Trophoblast cell (in vitro differentiated cells and primary cell): Measurements from ENCODE around the gene ROBO1.
"Not testable (repeated sequence)": the region's sequence is repeated elsewhere in the genome, so short reads cannot be mapped to it uniquely, and the experiment has no call there.

ENCODE experiments used
- DNase-seq, 2 donors: peaks; one replicate each; pipeline ENCODE4 v3.0.0-alpha.2; 2016
- H2AFZ ChIP-seq: 2 replicates; pipeline ENCODE4 v1.6.1; 2013; ENCODE audit warnings: low read length, moderate library complexity, mild to moderate bottlenecking; ENCODE audit not compliant: insufficient read depth, poor library complexity
- H2AK5ac ChIP-seq: 2 replicates; pipeline ENCODE4 v1.6.1; 2013; ENCODE audit warnings: mild to moderate bottlenecking, low read length
- H2BK120ac ChIP-seq: 2 replicates; pipeline ENCODE4 v1.6.1; 2013; ENCODE audit warnings: low read length, mild to moderate bottlenecking, moderate library complexity; ENCODE audit not compliant: insufficient read depth, poor library complexity
- H2BK12ac ChIP-seq: 2 replicates; pipeline ENCODE4 v1.6.1; 2013; ENCODE audit warnings: mild to moderate bottlenecking, low read length, moderate library complexity
- H2BK5ac ChIP-seq: 2 replicates; pipeline ENCODE4 v1.6.1; 2013; ENCODE audit warnings: low read length, low read depth, moderate library complexity, mild to moderate bottlenecking; ENCODE audit not compliant: poor library complexity
- H3K14ac ChIP-seq: 2 replicates; pipeline ENCODE4 v1.6.1; 2013; ENCODE audit warnings: mild to moderate bottlenecking, low read length
- H3K18ac ChIP-seq: 2 replicates; pipeline ENCODE4 v1.6.1; 2013; ENCODE audit warnings: mild to moderate bottlenecking, low read length
- H3K23ac ChIP-seq: 2 replicates; pipeline ENCODE4 v1.6.1; 2013; ENCODE audit warnings: low read length
- H3K27ac ChIP-seq: 2 replicates; pipeline ENCODE4 v1.5.1; 2013; ENCODE audit warnings: low read depth, mild to moderate bottlenecking, inconsistent platforms, low read length, moderate library complexity
- H3K27me3 ChIP-seq: 2 replicates; pipeline ENCODE4 v1.6.1; 2013; ENCODE audit warnings: inconsistent platforms, mild to moderate bottlenecking, low read length, moderate library complexity; ENCODE audit not compliant: insufficient read depth
- H3K36me3 ChIP-seq, 2 experiments: 1 replicate in 1 of 2; 2 replicates in 1 of 2; pipeline ENCODE4 v1.6.1; 2013; ENCODE audit warnings: low read length in 2 of 2, mild to moderate bottlenecking in 2 of 2, moderate library complexity in 1 of 2; ENCODE audit not compliant: insufficient read depth in 2 of 2, control insufficient read depth in 1 of 2
- H3K4ac ChIP-seq: 2 replicates; pipeline ENCODE4 v1.6.1; 2013; ENCODE audit warnings: low read depth, mild to moderate bottlenecking, low read length, moderate library complexity
- H3K4me1 ChIP-seq, 2 experiments: 1 replicate in 1 of 2; 2 replicates in 1 of 2; pipeline ENCODE4 v1.6.1; 2013; ENCODE audit warnings: low read length in 2 of 2, mild to moderate bottlenecking in 2 of 2, moderate library complexity in 1 of 2; ENCODE audit not compliant: insufficient read depth in 2 of 2, control insufficient read depth in 1 of 2
- H3K4me2 ChIP-seq: 2 replicates; pipeline ENCODE4 v1.6.1; 2013; ENCODE audit warnings: inconsistent platforms, mild to moderate bottlenecking, low read length, moderate library complexity
- H3K4me3 ChIP-seq: 2 replicates; pipeline ENCODE4 v1.5.1; 2013; ENCODE audit warnings: mild to moderate bottlenecking, low read depth, low read length, inconsistent platforms
- H3K79me1 ChIP-seq: one replicate; pipeline ENCODE4 v1.6.1; 2013; ENCODE audit warnings: low read length
- H3K79me2 ChIP-seq: 2 replicates; pipeline ENCODE4 v1.6.1; 2013; ENCODE audit warnings: low read length, mild to moderate bottlenecking; ENCODE audit not compliant: control insufficient read depth, insufficient read depth, poor library complexity
- H3K9ac ChIP-seq: 2 replicates; pipeline ENCODE4 v1.6.1; 2013; ENCODE audit warnings: mild to moderate bottlenecking, low read length
- H3K9me3 ChIP-seq: 2 replicates; pipeline ENCODE4 v1.6.1; 2013; ENCODE audit warnings: low read depth, mild to moderate bottlenecking, control low read depth, inconsistent platforms, low read length; ENCODE audit not compliant: insufficient read depth
- H4K12ac ChIP-seq: 2 replicates; pipeline ENCODE4 v1.6.1; 2013; ENCODE audit warnings: low read depth, mild to moderate bottlenecking, low read length, moderate library complexity
- H4K8ac ChIP-seq: 2 replicates; pipeline ENCODE4 v1.6.1; 2013; ENCODE audit warnings: low read depth, mild to moderate bottlenecking, low read length, moderate library complexity
- H4K91ac ChIP-seq: one replicate; pipeline ENCODE4 v1.6.1; 2013; ENCODE audit warnings: low read depth, mild to moderate bottlenecking, low read length, moderate library complexity
- WGBS: extraction: QIAGEN DNeasy Blood & Tissue Kit; methylation state at CpG from one replicate; pipeline ENCODE4 v1.1.7; 2013; ENCODE audit warnings: missing lambda C conversion rate; ENCODE audit not compliant: insufficient read length, insufficient coverage; ENCODE audit errors: extremely low coverage; 5-methylcytosine and 5-hydroxymethylcytosine counted together

ROBO1 gene

GRCh38 chr3:79175870-79176269, 591.9 kb downstream of the ROBO1 start:
- no peak overlapping the region for H2AK5ac ChIP-seq
- no peak overlapping the region for H2BK12ac ChIP-seq
- H3K27me3 ChIP-seq: no peaks in the 10 kb centered on the region
- H3K4me1 ChIP-seq: no peaks in the 10 kb centered on the region
- no peak overlapping the region for H2BK5ac ChIP-seq
- H4K12ac ChIP-seq: no peak overlapping the region
- H3K14ac ChIP-seq: no peak overlapping the region
- no peak overlapping the region for H3K9ac ChIP-seq
- H3K79me2 ChIP-seq: no peaks in the 10 kb centered on the region
- H2BK120ac ChIP-seq: no peak overlapping the region
- H3K9me3 ChIP-seq: no peaks in the 10 kb centered on the region
- H3K36me3 ChIP-seq: no peaks in the 10 kb centered on the region
- H3K79me1 ChIP-seq: no peaks in the 10 kb centered on the region
- H3K4me3 ChIP-seq: no peak overlapping the region
- no peak overlapping the region for H4K91ac ChIP-seq
- no peak overlapping the region for H3K4me2 ChIP-seq
- no peak overlapping the region for H3K4ac ChIP-seq
- no peak overlapping the region for H2AFZ ChIP-seq
- no peak overlapping the region for H3K27ac ChIP-seq
- no peak overlapping the region for H4K8ac ChIP-seq
- no peak overlapping the region for H3K23ac ChIP-seq
- H3K18ac ChIP-seq: no peak overlapping the region
- WGBS: no CpG with 5 or more reads among the region's 1 CpG
- no peak for DNase-seq

GRCh38 chr3:79173259-79173658, 594.5 kb downstream of the ROBO1 start:
- not testable (repeated sequence) for H4K12ac ChIP-seq, H3K36me3 ChIP-seq, H3K27me3 ChIP-seq, H3K4me2 ChIP-seq, H3K9ac ChIP-seq, H2AFZ ChIP-seq, H3K14ac ChIP-seq, H3K9me3 ChIP-seq, H2BK120ac ChIP-seq, DNase-seq, H2BK5ac ChIP-seq, H3K79me2 ChIP-seq, H3K4me1 ChIP-seq, H3K18ac ChIP-seq, H4K91ac ChIP-seq, H2AK5ac ChIP-seq, H4K8ac ChIP-seq, H3K4me3 ChIP-seq, H3K27ac ChIP-seq, H3K79me1 ChIP-seq, H2BK12ac ChIP-seq, H3K23ac ChIP-seq, H3K4ac ChIP-seq
- WGBS: no CpG with 5 or more reads among the region's 21 CpGs

GRCh38 chr3:79172241-79172640, 595.6 kb downstream of the ROBO1 start:
- Histone ChIP-seq H3K4ac (no peak overlapping the region), H4K8ac (no peak overlapping the region), H2BK120ac (no peak overlapping the region), H3K27ac (no peak overlapping the region), H3K9me3 (no peaks in the 10 kb centered on the region), H3K9ac (no peak overlapping the region), H4K91ac (no peak overlapping the region), H3K27me3 (no peaks in the 10 kb centered on the region), H3K4me3 (no peak overlapping the region), H3K23ac (no peak overlapping the region), H2BK12ac (no peak overlapping the region), H2BK5ac (no peak overlapping the region), H3K14ac (no peak overlapping the region), H3K79me2 (no peaks in the 10 kb centered on the region), H4K12ac (no peak overlapping the region), H3K18ac (no peak overlapping the region), H3K79me1 (no peaks in the 10 kb centered on the region), H2AFZ (no peak overlapping the region), H3K36me3 (no peaks in the 10 kb centered on the region), H2AK5ac (no peak overlapping the region), H3K4me1 (no peaks in the 10 kb centered on the region), H3K4me2 (no peak overlapping the region)
- no peak for DNase-seq
- WGBS: no CpG with 5 or more reads among the region's 1 CpG

GRCh38 chr3:79170021-79170420, 597.8 kb downstream of the ROBO1 start:
- H3K4me1 ChIP-seq: no peaks in the 10 kb centered on the region
- no peak overlapping the region for H2AK5ac ChIP-seq

More at GRCh38 chr3:79170021-79170420, 597.8 kb downstream of the ROBO1 start:
- H3K23ac ChIP-seq: no peak overlapping the region
- no peak overlapping the region for H2AFZ ChIP-seq
- H3K79me1 ChIP-seq: no peaks in the 10 kb centered on the region
- H2BK12ac ChIP-seq: no peak overlapping the region
- no peak overlapping the region for H2BK5ac ChIP-seq
- no peaks in the 10 kb centered on the region for H3K9me3 ChIP-seq
- no peak overlapping the region for H3K4me2 ChIP-seq
- no peak overlapping the region for H3K4ac ChIP-seq
- WGBS: no CpG with 5 or more reads among the region's 1 CpG
- H3K27ac ChIP-seq: no peak overlapping the region
- no peaks in the 10 kb centered on the region for H3K36me3 ChIP-seq
- H2BK120ac ChIP-seq: no peak overlapping the region
- H4K8ac ChIP-seq: no peak overlapping the region
- H3K27me3 ChIP-seq: no peaks in the 10 kb centered on the region
- no peak overlapping the region for H3K4me3 ChIP-seq
- no peak overlapping the region for H3K14ac ChIP-seq
- H3K9ac ChIP-seq: no peak overlapping the region
- H3K18ac ChIP-seq: no peak overlapping the region
- no peak overlapping the region for H4K12ac ChIP-seq
- no peaks in the 10 kb centered on the region for H3K79me2 ChIP-seq
- DNase-seq: no peak
- H4K91ac ChIP-seq: no peak overlapping the region
